G401 (cell line): ENCODE data around the gene CBX3. TPM values are rescaled to one million over a fixed set of nuclear protein-coding genes. Genes with fewer than 3 reads are reported as not detected.
"Not testable (repeated sequence)": the region's sequence is repeated elsewhere in the genome, so short reads cannot be mapped to it uniquely, and the experiment has no call there.

Source experiments
- DNase-seq: peaks from one replicate; pipeline ENCODE4 v3.0.0-alpha.2; 2015; ENCODE audit warnings: low spot score
- in situ Hi-C: cut with HindIII; loops from 2 replicates; pipeline ENCODE4 v1.10.0; 2016; ENCODE audit warnings: low sequenced_read_pairs, mixed read lengths
- total RNA-seq: library from RNA; depleted of rRNA; stranded (reverse); fragments of >200 nt; shearing (Covaris generic); gene quantifications from 2 replicates; pipeline ENCODE4 v1.2.3, GENCODE V29; 2014

CBX3 gene
- total RNA-seq, 1 experiment from 2014 or later, result 437 TPM

DNA sequence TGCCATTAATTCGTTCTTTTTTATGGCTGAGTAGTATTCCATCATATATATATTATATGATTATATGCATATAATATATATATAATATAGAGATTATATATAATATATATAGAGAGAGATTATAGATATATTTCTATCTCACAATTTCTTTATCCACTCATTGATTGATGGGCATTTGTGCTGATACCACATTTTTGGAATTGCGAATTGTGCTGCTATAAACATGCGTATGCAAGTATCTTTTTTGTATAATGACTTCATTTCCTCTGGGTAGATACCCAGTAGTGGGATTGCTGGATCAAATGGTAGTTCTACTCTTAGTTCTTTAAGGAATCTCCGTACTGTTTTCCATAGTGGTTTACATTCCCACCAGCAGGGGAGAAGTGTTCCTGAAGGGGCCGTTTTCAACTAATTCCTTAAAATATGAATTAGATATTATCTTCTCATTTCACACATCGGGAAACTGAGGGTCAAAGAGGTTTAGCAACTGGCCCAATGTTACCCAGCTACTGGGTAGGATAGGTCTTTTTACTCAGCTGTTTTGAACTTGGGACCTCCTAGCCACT, 33.0 kb upstream of the CBX3 start:
- no peak for DNase-seq
- in situ Hi-C loops, result no loop called here

DNA sequence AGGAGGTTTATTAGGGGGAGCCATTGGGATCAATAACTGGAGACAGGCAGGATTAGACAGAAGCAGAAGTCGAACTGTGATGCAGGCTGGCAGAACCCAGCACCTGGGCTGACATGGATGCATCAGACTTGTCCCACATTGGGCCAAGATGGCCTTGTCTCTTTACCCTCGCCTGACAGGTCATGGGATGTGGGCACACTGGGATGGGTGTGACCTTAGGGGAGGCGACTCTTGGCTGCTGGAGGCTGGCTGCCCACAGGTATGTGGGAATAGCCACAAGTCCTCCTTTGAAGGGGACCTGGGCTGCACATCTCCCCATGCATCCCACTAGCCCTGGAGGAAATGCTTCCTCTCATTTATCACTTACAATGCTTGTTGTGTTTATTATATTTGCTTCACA, 32.3 kb upstream of the CBX3 start:
- no peak for DNase-seq
- in situ Hi-C loops, result no loop called here

DNA sequence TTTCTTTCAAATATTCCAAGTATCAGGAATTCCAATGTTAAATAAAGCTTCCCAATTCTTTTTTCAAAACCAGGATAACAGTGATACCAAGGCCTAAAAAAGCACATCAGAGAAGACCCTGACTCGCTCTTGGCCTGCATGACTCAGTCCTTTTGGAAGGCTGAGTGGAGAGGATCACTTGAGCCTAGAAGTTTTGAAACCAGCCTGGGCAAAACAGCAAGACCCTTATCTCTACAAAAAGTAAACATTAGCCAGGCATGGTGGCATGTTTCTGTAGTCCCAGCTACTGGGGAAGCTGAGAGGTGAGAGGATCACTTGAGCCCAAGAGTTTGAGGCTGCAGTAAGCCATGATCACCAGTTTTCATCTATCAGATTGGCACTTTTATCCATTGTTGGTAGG, 30.9 kb upstream of the CBX3 start:
- in situ Hi-C loops, result loop anchor here (5.0 kb wide), 1 partner anchor 58 kb away; no protein-coding TSS in a partner anchor
- no peak for DNase-seq

DNA sequence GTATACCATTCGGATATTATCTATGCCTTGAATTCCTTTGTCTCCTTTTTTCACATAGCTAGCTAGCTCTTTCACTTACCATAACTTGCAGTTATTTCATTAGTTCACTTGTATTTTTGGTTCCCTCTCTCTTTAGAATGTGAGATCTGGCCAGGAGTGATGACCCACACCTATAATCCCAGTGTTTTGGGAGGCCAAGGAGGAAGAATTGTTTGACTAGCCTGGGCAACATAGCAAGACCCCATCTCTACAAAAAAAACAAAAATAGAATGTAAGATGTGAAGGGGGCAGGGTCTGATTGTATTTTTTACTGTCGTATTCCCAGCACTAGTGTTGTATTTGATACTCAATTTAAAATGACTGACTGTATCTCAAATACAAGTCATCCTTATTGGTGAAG, 29.9 kb upstream of the CBX3 start:
- in situ Hi-C loops, result loop anchor here (5.0 kb wide), 1 partner anchor 59 kb away; no protein-coding TSS in a partner anchor
- DNase-seq, result no peak

DNA sequence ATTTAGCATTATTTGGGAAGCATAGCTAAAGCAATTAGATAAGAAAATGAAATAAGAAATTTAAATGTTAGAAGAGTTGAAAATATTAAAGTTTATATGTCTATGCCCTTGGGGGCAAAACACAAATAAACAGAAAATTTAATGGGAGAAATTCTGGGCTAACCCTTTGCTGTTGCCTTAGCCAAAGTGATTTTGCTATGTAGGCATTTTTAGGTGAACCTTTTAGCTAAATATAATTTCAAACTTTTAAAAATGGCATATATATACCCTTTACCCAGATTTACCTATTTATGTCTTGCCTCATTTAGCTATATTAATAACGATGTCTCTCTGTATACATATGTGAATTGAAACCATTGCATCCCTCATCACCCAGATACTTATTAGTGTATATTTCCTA, 29.5 kb upstream of the CBX3 start:
- in situ Hi-C loops, result loop anchor here (5.0 kb wide), 1 partner anchor 60 kb away; no protein-coding TSS in a partner anchor
- no peak for DNase-seq

DNA sequence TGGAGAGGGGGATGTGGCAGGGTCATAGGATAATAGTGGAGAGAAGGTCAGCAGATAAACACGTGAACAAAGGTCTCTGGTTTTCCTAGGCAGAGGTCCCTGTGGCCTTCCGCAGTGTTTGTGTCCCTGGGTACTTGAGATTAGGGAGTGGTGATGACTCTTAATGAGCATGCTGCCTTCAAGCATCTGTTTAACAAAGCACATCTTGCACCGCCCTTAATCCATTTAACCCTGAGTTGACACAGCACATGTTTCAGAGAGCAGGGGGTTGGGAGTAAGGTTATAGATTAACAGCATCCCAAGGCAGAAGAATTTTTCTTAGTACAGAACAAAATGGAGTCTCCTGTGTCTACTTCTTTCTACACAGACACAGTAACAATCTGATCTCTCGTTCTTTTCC, 25.6 kb upstream of the CBX3 start:
- in situ Hi-C loops, DNase-seq: not testable (repeated sequence)

DNA sequence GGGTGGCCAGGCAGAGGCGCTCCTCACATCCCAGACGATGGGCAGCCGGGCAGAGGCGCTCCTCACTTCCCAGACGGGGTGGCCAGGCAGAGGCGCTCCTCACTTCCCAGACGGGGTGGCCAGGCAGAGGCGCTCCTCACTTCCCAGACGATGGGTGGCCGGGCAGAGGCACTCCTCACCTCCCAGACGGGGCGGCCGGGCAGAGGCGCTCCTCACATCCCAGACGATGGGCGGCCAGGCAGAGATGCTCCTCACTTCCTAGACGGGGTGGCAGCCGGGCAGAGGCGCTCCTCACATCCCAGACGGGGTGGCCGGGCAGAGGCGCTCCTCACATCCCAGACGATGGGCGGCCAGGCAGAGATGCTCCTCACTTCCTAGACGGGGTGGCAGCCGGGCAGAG, 24.8 kb upstream of the CBX3 start:
- in situ Hi-C loops, DNase-seq: not testable (repeated sequence)

DNA sequence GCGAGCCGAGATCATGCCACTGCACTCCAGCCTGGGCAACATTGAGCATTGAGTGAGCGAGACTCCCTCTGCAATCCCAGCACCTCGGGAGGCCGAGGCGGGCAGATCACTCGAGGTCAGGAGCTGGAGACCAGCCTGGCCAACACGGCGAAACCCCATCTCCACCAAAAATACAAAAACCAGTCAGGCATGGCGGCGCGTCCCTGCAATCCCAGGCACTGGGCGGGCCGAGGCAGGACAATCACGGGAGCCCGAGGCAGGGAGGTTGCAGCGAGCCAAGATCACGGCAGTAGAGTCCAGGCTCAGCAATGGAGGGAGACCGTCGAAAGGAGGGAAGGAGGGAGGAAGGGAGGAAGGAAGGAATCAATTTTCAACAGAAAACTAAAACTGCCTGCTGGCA, 24.3 kb upstream of the CBX3 start:
- DNase-seq, in situ Hi-C loops: not testable (repeated sequence)

DNA sequence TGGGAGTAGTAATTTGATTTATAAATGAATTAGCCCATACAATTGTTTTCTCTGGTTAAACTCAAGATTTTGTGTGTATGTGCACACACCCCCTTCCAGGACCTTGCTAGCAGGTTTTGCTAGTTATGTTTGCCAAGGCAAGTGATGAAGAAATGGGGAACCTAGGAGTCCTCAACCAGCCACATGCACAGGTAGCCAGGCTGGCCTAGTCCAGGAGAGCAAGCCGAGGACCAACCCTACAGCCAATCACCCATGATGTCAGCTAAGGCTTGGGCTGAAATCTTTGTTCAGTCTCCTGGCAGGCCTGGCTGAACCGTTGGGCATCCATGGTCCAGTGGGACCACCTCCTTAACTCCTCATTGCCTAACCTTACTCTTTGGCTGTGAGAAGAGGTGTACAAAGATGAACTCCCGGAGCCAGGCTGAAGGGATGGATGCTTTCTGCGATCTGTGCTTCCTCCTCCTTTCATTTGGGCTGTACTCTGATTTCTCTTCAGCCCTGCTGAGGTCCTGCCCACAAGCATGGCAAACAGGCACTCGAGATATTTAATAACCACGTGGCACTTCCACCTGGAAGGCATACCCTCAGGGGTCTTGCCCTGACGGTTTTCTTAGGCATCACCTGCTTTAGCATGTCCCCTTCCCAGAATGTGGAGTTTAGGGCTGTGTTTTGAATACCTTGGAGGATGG, 23.1 kb upstream of the CBX3 start:
- DNase-seq, result no peak
- in situ Hi-C loops, result no loop called here

DNA sequence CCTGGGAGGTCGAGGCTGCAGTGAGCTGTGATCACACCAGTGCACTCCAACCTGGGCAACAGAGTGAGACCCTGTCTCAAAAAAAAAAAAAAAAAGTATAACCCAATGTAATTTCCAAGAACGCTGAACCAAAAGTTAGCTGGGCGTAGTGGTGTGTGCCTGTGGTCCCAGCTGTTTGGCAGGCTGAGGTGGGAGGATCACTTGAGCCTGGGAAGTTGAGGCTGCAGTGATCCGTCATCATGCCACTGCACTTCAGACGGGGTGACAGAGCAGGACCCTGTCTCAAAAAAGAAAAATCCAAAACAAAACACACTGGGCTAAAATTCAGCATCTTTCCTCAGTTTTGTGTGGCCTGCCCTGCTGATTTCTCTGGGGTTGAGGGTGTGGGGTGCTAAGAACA, 22.1 kb upstream of the CBX3 start:
- in situ Hi-C loops, result no loop called here
- no peak for DNase-seq

DNA sequence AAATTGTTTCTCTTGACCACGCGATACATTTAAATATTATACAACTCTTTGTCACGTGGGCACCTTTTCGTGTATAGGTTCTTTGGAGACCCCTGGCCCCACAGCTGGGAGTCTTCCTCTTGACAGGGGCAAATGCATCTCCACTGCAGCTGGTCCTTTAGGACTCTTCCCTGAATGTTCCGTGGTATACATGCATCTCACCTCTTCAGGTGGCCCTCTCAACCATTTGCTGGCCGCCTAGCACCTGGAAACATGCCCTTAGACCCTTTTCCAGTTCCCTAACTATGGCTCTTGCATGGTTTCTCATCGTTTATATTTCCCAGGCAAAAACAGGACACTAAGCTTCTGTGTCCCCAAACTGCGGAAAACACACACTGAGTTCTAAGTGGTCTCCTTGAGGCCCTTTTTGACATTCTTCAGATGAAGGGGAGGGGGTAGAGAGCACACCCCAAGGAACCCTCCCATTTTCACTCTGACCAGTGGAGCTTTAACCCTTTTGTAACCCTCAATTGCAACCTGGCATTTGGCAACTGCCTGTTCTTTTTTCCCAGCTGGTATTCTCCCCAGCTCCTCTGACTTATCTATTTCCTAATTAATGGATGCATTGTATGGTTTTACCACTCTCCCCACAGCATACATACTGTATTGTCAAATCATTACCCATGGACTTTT, 21.6 kb upstream of the CBX3 start:
- in situ Hi-C loops, result loop anchor here (10.0 kb wide), 1 partner anchor 285 kb away; no protein-coding TSS in a partner anchor

DNA sequence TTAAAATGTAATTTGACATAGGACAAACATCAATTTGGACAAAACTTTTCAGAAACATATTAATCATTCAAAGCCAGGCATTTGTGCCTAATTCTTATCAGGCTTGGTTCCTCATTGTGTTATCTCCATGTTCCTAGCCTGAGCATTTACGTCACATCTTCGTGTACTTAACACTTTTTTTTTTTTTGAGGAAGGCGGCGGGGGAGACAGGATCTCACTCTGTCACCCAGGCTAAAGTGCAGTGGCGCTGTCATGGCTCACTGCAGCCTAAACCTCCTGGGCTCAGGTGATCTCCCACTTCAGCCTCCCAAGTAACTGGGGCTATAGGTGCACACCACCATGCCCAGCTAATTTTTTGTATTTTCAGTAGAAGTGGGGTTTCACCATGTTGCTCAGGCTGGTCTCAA, 20.8 kb upstream of the CBX3 start:
- DNase-seq, result no peak
- in situ Hi-C loops, result loop anchor here (10.0 kb wide), 1 partner anchor 286 kb away; no protein-coding TSS in a partner anchor

More for the DNA sequence above, 21.6 kb upstream of the CBX3 start:
- DNase-seq, result no peak

DNA sequence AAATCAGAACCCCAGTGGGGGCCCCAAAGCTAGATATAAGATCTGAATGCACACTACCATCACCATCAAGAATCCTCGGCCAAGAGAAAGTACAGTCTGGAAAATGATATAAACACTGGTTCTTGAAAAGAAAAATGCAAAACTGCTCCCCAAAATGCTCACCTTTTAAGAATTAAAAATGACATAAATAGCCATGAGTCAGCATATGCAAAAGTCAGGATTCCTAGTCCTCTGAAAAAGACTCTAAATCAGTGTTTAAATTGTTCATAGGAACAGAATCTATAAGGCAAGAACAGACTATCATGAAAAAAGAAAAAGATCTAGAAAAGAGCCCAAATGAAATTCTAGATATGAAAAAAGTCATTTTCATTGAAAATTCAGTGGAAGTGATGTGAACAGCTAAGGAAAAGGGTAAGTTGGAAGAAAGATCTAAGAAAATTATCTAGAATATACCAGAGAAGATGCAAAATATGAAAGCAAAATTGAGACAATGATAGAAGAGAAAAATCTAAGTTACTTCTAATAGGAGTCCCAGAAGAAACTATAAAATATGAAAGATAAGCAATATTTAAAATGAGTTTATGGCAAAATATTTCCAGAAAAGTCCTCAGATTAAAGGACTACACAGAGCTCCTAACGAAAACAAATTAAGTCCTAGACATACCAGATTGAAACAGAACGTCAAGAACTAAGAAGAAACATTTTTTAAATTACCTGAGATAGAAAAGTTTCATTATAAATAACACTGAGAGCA, 19.9 kb upstream of the CBX3 start:
- no peak for DNase-seq
- in situ Hi-C loops, result loop anchor here (10.0 kb wide), 1 partner anchor 287 kb away; no protein-coding TSS in a partner anchor

DNA sequence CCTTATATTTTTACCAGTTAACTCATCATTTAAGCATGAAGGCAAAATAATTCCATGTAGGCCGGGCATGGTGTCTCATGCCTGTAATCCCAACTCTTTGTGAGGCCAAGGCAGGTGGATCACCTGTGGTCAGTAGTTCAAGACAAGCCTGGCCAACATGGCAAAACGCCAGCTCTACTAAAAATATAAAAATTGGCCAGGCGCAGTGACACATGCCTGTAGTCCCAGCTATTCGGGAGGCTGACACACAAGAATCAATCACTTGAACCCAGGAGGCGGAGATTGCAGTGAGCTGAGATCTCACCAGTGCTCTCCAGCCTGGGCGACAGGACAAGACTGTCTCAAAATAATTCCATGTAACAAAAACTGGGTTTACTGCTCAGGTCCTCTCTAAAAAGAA, 19.3 kb upstream of the CBX3 start:
- peak; percentile 65 for DNase-seq
- in situ Hi-C loops, result loop anchor here (10.0 kb wide), 1 partner anchor 287 kb away; no protein-coding TSS in a partner anchor

DNA sequence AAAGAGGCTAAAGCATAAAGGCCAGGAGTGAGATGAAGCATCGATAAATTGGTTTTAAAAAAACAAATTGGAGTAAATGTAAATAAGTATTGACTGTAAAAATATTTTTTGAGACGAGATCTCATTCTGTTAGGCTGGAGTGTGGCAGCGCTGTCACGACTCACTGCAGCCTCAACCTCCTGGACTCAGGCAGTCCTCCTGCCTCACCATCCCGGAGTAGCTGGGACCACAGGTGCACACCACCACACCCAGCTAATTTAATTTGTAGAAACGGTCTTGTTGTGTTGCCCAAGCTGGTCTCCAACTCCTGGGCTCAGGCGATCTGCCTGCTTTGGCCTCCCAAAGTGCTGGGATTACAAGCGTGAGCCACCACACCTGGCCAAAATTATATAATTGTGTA, 18.8 kb upstream of the CBX3 start:
- in situ Hi-C loops, result loop anchor here (10.0 kb wide), 1 partner anchor 288 kb away; no protein-coding TSS in a partner anchor
- DNase-seq, result no peak

DNA sequence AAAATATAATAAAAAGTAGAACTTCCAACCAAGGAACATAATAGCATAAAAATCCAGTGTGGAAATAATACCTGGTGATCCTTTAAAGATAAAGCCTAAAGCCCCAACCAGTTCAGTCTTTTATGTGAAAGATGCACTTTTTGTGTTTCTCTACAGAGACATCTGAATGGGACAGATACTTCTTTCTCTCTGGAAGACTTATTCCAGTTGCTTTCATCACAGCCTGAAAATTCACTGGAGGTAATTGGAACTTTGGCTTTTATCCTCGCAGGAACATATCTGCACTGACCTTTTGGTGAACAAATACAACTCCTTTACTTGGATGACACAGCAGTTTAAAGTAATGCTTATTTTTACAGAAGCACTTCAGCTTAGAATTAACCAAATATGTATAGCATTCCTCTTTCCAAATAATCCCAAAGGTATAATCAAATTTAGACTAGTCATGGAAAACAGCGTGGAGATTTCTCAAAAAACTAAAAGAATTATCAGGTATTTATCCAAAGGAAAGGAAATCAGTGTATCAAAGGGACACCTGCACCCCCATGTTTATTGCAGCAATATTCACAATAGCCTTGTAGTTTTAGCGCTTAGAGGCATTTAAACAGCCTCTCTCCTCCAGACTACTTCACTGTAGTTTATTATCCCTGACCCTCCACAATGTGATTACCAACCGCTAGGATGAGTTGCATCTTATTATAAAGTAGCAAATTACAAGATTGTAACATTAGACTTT, 17.8 kb upstream of the CBX3 start:
- peak; percentile 44 for DNase-seq
- in situ Hi-C loops, result loop anchor here (10.0 kb wide), 1 partner anchor 289 kb away; no protein-coding TSS in a partner anchor

DNA sequence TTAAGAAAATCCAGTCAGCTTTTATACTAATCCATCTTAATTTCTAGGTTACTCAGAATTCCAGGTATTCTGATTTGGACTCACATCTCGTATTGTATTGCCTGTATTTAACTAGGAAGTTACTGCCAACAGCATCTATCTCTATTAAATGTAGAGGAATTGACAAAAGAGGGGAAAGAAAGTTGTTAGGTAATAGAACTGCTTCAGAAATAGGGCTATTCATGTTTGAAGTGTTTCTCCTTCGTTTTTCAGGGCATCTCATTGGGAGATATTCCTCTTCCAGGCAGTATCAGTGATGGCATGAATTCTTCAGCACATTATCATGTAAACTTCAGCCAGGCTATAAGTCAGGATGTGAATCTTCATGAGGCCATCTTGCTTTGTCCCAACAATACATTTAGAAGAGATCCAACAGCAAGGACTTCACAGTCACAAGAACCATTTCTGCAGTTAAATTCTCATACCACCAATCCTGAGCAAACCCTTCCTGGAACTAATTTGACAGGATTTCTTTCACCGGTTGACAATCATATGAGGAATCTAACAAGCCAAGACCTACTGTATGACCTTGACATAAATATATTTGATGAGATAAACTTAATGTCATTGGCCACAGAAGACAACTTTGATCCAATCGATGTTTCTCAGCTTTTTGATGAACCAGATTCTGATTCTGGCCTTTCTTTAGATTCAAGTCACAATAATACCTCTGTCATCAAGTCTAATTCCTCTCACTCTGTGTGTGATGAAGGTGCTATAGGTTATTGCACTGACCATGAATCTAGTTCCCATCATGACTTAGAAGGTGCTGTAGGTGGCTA, 17.1 kb upstream of the CBX3 start:
- in situ Hi-C loops, result loop anchor here (10.0 kb wide), 1 partner anchor 290 kb away; no protein-coding TSS in a partner anchor
- DNase-seq, result not testable (repeated sequence)
